HEK293T (cell line): Measurements from ENCODE around the gene CCDC187.

Experiments
- CTCF ChIA-PET: fragments of 350-600 bp; formaldehyde crosslinking; extraction: SDS; loops from one replicate; lab custom pipeline; 2021; ENCODE audit warnings: antibody characterized with exemption, inconsistent platforms; lab: Yijun Ruan, JAX
- POLR2A ChIA-PET: fragments of 350-600 bp; formaldehyde crosslinking; extraction: SDS; loops from one replicate; lab custom pipeline; 2020; ENCODE audit warnings: antibody characterized with exemption, inconsistent platforms; lab: Yijun Ruan, JAX
- DNase-seq: peaks from one replicate; pipeline ENCODE4 v3.0.0; 2012; ENCODE audit warnings: mixed read lengths; ENCODE audit errors: extremely low spot score
- ARNT ChIP-seq: fragments of 450-650 bp; IDR thresholded peaks from 2 replicates; pipeline ENCODE4 v1.6.1; 2017; ENCODE audit warnings: mild to moderate bottlenecking
- BHLHE40 ChIP-seq: fragments of 450-650 bp; IDR thresholded peaks from 2 replicates; pipeline ENCODE4 v1.6.1; 2016; ENCODE audit warnings: mild to moderate bottlenecking, moderate library complexity, borderline replicate concordance
- CTBP1 ChIP-seq: fragments of 450-650 bp; IDR thresholded peaks from 2 replicates; pipeline ENCODE4 v1.6.1; 2016; ENCODE audit warnings: borderline replicate concordance
- ELF4 ChIP-seq: fragments of 450-650 bp; IDR thresholded peaks from 2 replicates; pipeline ENCODE4 v1.6.1; 2017; ENCODE audit warnings: antibody characterized with exemption
- FOXA1 ChIP-seq: fragments of 450-650 bp; IDR thresholded peaks from 2 replicates; pipeline ENCODE4 v1.6.1; 2016; ENCODE audit warnings: mild to moderate bottlenecking
- FOXK2 ChIP-seq: fragments of 450-650 bp; IDR thresholded peaks from 2 replicates; pipeline ENCODE4 v1.6.1; 2016; ENCODE audit warnings: mild to moderate bottlenecking
- FOXM1 ChIP-seq: fragments of 450-650 bp; IDR thresholded peaks from 2 replicates; pipeline ENCODE4 v1.6.1; 2017; ENCODE audit warnings: mild to moderate bottlenecking, borderline replicate concordance
- HDGF ChIP-seq: fragments of 450-650 bp; IDR thresholded peaks from 2 replicates; pipeline ENCODE4 v1.6.1; 2017; ENCODE audit warnings: antibody characterized with exemption, borderline replicate concordance
- L3MBTL2 ChIP-seq: fragments of 450-650 bp; conservative IDR thresholded peaks from 2 replicates; pipeline ENCODE4 v1.6.1; 2016; ENCODE audit warnings: mild to moderate bottlenecking
- LEF1 ChIP-seq: fragments of 450-650 bp; IDR thresholded peaks from 2 replicates; pipeline ENCODE4 v1.6.1; 2017; ENCODE audit warnings: mild to moderate bottlenecking, borderline replicate concordance
- NFRKB ChIP-seq: fragments of 450-650 bp; IDR thresholded peaks from 2 replicates; pipeline ENCODE4 v1.6.1; 2016; ENCODE audit warnings: mild to moderate bottlenecking, moderate library complexity
- SP1 ChIP-seq: fragments of 450-650 bp; IDR thresholded peaks from 2 replicates; pipeline ENCODE4 v1.6.1; 2017
- SUZ12 ChIP-seq: fragments of 450-650 bp; IDR thresholded peaks from 2 replicates; pipeline ENCODE4 v1.6.1; 2016; ENCODE audit warnings: mild to moderate bottlenecking
- TARDBP ChIP-seq: fragments of 450-650 bp; IDR thresholded peaks from 2 replicates; pipeline ENCODE4 v1.6.1; 2016
- ZNF384 ChIP-seq: fragments of 450-650 bp; IDR thresholded peaks from 2 replicates; pipeline ENCODE4 v1.6.1; 2016
- TF ChIP-seq, protein P1 (sequence below): fragments of 450-650 bp; IDR thresholded peaks from 2 replicates; pipeline ENCODE4 v1.6.1; 2016

The CCDC187 gene

DNA sequence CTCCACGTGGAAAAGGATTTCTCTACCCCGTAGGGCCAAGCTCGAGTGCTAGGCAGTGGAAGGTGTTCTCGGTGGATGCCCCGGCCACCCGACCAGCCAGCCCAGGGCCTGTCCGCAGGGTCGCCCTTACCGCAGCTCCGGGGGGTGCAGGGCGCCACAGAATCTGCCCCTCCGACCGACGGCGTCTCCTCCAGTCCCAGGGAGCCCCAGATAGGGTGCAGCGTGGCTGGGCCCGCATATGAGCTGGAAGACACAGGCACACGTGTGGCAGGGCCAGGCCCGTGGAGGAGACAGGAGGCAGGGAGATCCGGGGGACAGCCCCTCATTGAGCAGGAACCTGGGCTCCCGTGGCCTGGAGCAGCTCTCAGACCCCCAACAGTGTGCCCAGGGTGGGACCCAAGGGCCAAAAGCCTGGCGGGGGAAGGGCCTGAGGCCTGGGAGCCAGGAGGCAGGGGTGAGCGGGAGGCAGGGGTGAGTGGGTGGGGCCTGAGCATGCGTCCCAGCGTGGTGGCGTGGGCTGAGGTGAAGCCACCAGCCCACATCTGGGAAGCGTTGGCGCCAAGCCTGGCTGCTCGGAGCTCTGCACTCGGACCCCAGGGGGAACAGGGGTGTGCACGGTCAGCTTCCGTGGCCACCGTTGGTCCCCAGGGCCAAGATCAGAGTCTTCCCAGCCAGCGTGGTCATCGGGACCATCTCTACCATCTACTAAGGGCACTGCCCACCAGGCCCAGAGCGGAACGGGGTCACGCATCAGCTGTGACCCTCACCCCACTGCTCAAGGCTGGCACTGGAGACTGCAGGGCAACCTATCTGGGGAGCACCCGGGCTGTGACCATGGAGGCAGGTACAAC lies 22.2 kb downstream of the CCDC187 start:
- POLR2A ChIA-PET: no interaction called here
- CTCF ChIA-PET: no interaction called here
- no peak for DNase-seq
- no peak for TF ChIP-seq BHLHE40
- TF ChIP-seq NFRKB: no peak
- no peak for TF ChIP-seq FOXK2
- no peak for TF ChIP-seq TARDBP
- TF ChIP-seq FOXA1: no peak
- TF ChIP-seq CTBP1: no peak
- no peak for TF ChIP-seq ZNF384
- TF ChIP-seq, protein P1, sequence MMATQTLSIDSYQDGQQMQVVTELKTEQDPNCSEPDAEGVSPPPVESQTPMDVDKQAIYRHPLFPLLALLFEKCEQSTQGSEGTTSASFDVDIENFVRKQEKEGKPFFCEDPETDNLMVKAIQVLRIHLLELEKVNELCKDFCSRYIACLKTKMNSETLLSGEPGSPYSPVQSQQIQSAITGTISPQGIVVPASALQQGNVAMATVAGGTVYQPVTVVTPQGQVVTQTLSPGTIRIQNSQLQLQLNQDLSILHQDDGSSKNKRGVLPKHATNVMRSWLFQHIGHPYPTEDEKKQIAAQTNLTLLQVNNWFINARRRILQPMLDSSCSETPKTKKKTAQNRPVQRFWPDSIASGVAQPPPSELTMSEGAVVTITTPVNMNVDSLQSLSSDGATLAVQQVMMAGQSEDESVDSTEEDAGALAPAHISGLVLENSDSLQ: no peak
- no peak for TF ChIP-seq L3MBTL2
- TF ChIP-seq ELF4: no peak
- TF ChIP-seq SUZ12: no peak

DNA sequence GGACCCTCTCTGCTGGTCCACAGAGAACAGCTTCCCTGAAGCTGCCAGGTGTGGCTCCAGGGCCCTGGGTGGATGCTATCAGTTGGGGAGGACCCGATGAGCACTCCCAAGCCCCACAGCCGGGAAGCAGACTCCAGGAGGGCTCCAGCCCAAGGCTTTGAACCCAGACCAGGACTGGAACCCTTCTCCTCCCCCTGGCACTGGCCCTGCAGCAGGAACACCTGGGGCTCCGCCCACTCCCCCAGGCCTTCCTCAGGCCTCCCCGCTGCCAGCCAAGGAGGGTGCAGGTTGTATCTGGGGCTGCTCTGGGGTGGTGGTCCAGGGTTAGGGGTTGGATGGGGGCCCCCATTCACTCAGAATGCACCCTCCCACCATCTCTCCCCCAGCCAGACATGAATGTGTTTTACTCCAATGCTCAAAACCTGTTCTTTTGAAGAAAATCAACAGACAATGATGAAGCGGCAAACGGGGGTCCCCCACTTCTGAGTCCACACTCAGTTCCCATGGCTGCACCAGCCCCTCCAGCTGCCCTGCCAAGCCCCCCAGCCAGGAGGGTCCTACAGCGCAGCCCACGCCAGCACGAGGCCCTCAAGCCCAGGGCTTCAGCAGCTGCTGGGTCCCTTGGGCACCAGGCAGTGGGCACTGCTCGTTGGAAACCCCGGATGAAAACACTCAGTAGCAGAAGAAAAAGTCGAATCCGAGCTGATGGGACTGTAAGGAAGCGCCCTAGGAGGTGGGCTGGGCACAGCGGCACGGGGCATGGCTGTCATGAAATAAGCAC lies 23.2 kb downstream of the CCDC187 start:
- no peak for DNase-seq
- CTCF ChIA-PET: no interaction called here
- POLR2A ChIA-PET: no interaction called here
- TF ChIP-seq NFRKB (no peak), HDGF (no peak), FOXK2 (no peak), ZNF384 (no peak), CTBP1 (no peak), TARDBP (no peak), ARNT (no peak), FOXA1 (no peak), SP1 (no peak), FOXM1 (no peak), LEF1 (no peak), L3MBTL2 (no peak)
- TF ChIP-seq, protein P1: no peak

DNA sequence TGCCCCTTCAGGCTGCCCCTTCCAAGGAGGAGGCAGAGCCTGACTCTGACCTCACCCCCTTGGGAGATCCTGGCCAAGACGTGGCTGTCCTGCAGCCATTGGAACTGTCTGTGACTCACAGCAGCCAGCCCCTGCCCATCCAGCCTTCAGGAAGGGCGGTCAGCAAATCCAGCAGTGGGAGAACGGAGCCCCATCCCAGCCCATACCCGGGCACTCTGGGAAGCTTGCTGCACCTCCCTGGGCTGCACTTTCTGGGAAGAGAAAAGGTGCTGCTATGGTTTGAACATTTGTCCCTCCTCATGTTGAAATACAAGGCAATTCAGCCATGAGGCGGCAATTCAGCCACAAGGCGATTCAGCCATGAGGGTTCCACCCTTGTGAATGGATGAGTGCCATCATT lies 24.4 kb downstream of the CCDC187 start:
- CTCF ChIA-PET: interaction anchor here (0.7 kb wide), 1 partner anchor 37 kb away, joined by 3 read pairs; no protein-coding TSS in a partner anchor
- POLR2A ChIA-PET: no interaction called here
- TF ChIP-seq ARNT: no peak
- no peak for TF ChIP-seq NFRKB
- no peak for TF ChIP-seq CTBP1
- TF ChIP-seq SP1: no peak
- no peak for TF ChIP-seq FOXK2
- no peak for TF ChIP-seq ELF4
- TF ChIP-seq, protein P1: no peak
- no peak for TF ChIP-seq TARDBP
- no peak for DNase-seq

DNA sequence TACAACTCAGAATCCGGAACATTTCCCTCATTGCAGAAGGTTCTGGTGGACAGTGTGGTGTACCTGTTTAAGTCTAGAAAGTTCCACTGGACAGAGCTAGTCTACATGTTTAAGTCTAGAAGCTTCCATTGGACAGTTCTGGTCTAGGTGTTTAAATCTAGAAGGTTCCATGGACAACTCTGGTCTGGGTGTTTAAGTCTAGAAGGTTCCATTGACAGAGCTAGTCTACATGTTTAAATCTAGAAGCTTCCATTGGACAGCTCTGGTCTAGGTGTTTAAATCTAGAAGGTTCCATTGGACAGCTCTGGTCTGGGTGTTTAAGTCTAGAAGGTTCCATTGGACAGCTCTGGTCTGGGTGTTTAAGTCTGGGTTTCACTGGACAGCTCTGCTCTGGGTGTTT lies 25.0 kb downstream of the CCDC187 start:
- ChIA-PET POLR2A (interaction anchor here (1.2 kb wide), 1 partner anchor 11 kb away, joined by 11 read pairs; no protein-coding TSS in a partner anchor), CTCF (interaction anchor here (0.7 kb wide), 1 partner anchor 36 kb away, joined by 3 read pairs; no protein-coding TSS in a partner anchor)
- TF ChIP-seq NFRKB (no peak), SUZ12 (no peak), FOXA1 (no peak), TARDBP (no peak), LEF1 (no peak), SP1 (no peak), ZNF384 (no peak), CTBP1 (no peak), ARNT (no peak)
- DNase-seq: no peak

DNA sequence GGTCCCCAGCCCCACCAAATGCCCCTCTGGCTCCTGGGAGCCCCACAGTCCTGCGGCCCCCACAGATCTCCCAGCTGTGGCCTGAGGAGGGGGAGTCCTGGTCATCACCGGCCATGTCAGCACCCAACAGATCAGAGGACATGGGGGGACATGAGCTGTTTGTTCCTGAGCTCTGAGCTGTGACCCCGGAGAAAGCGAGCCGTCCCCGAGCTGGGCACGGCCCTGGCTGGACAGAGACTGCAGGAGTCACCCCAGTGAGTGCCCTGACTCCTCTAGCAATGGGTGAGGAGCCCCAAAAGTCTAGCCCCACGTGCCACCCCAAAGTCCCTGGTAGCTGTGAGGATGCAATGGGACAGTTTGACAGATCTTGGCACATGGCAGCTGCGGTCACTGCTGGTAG lies 25.7 kb downstream of the CCDC187 start:
- POLR2A ChIA-PET: interaction anchor here (1.2 kb wide), 1 partner anchor 10 kb away, joined by 11 read pairs; no protein-coding TSS in a partner anchor
- CTCF ChIA-PET: no interaction called here
- no peak for DNase-seq

More for the DNA sequence above, 25.7 kb downstream of the CCDC187 start:
- TF ChIP-seq FOXA1 (no peak), TARDBP (no peak), CTBP1 (no peak), ZNF384 (no peak), LEF1 (no peak), HDGF (no peak), FOXM1 (no peak), ARNT (no peak), SUZ12 (no peak), L3MBTL2 (no peak), ELF4 (no peak), BHLHE40 (no peak)
